GM12872 (cell line): ENCODE results near the gene PEAK1.

Experiments used
- CTCF ChIP-seq: IDR thresholded peaks from 3 replicates; pipeline ENCODE4 v1.5.1; 2011; ENCODE audit warnings: low read depth, mild to moderate bottlenecking, low read length, moderate library complexity; ENCODE audit not compliant: insufficient read depth

PEAK1 gene

GRCh38 chr15:77160562-77161478, 259.1 kb downstream of the PEAK1 start:
- no peak for TF ChIP-seq CTCF

- TF ChIP-seq CTCF = no peak
Measured at GRCh38 chr15:77148191-77148590, 271.7 kb downstream of the PEAK1 start.

GRCh38 chr15:77145370-77145769, 274.5 kb downstream of the PEAK1 start:
- TF ChIP-seq CTCF = no peak

- TF ChIP-seq CTCF = no peak
Measured at GRCh38 chr15:77144492-77145070, 275.3 kb downstream of the PEAK1 start.

GRCh38 chr15:77144026-77144425, 275.9 kb downstream of the PEAK1 start:
- TF ChIP-seq CTCF = no peak

GRCh38 chr15:77143616-77144015, 276.3 kb downstream of the PEAK1 start:
- no peak for TF ChIP-seq CTCF

GRCh38 chr15:77143191-77143590, 276.7 kb downstream of the PEAK1 start:
- TF ChIP-seq CTCF = no peak
